HepG2 (cell line): ENCODE results near the gene SMOC1. TPM values are rescaled to one million over a fixed set of nuclear protein-coding genes. Genes with fewer than 3 reads are reported as not detected.

Experiments
- ATF4 ChIP-seq, 2 experiments: fragments of 450-650 bp in 1 of 2; sonication (generic) in 1 of 2; formaldehyde crosslinking; IDR thresholded peaks; 2 replicates each; pipeline versions ENCODE4 v1.5.0 to v1.8.0; 2020 to 2022; ENCODE audit warnings: mild to moderate bottlenecking in 1 of 2, missing genetic modification reagents in 1 of 2
- ATF6 ChIP-seq: sonication (generic); formaldehyde crosslinking; conservative IDR thresholded peaks from 2 replicates; pipeline ENCODE4 v1.4.0; 2020; ENCODE audit warnings: missing genetic modification reagents
- BHLHE40 ChIP-seq: IDR thresholded peaks from 2 replicates; pipeline ENCODE4 v1.6.1; 2011; ENCODE audit warnings: low read length, improper control_type of control experiment
- HOXA5 ChIP-seq: sonication (generic); formaldehyde crosslinking; IDR thresholded peaks from 2 replicates; pipeline ENCODE4 v1.4.0; 2020; ENCODE audit warnings: missing genetic modification reagents
- KDM5A ChIP-seq: fragments of 200-600 bp; sonication (generic); IDR thresholded peaks from 2 replicates; pipeline ENCODE4 v1.7.0; 2018; ENCODE audit warnings: antibody characterized with exemption, mild to moderate bottlenecking, low read length, borderline replicate concordance
- RAD21 ChIP-seq: fragments of 450-650 bp; formaldehyde crosslinking; IDR thresholded peaks from 2 replicates; pipeline ENCODE4 v1.5.0; 2020; ENCODE audit warnings: mild to moderate bottlenecking
- RBFOX2 ChIP-seq: fragments of 200-400 bp; formaldehyde crosslinking; IDR thresholded peaks from 2 replicates; pipeline ENCODE4 v1.6.1; 2017; ENCODE audit warnings: low read depth, mild to moderate bottlenecking, low read length
- SP2 ChIP-seq: sonication (generic); formaldehyde crosslinking; IDR thresholded peaks from 2 replicates; pipeline ENCODE4 v1.5.1; 2020; ENCODE audit warnings: mild to moderate bottlenecking, missing genetic modification reagents
- STAT6 ChIP-seq: sonication (generic); formaldehyde crosslinking; IDR thresholded peaks from 2 replicates; pipeline ENCODE4 v1.4.0; 2020; ENCODE audit warnings: missing genetic modification reagents, mild to moderate bottlenecking, borderline replicate concordance
- ZFP90 ChIP-seq: sonication (generic); formaldehyde crosslinking; IDR thresholded peaks from 2 replicates; pipeline ENCODE4 v1.8.0; 2022; ENCODE audit warnings: missing genetic modification reagents, mild to moderate bottlenecking, inconsistent platforms, borderline replicate concordance
- ZMYM4 ChIP-seq: sonication (generic); formaldehyde crosslinking; IDR thresholded peaks from 2 replicates; pipeline ENCODE4 v1.8.1; 2023; ENCODE audit warnings: mild to moderate bottlenecking, missing genetic modification reagents
- ZNF441 ChIP-seq: sonication (generic); formaldehyde crosslinking; IDR thresholded peaks from 2 replicates; pipeline ENCODE4 v1.7.0; 2021; ENCODE audit warnings: missing genetic modification reagents, borderline replicate concordance
- ZSCAN12 ChIP-seq: sonication (generic); formaldehyde crosslinking; IDR thresholded peaks from 2 replicates; pipeline ENCODE4 v1.9.0; 2021; ENCODE audit warnings: mild to moderate bottlenecking, missing genetic modification reagents
- polyA plus RNA-seq, 8 experiments: library from polyadenylated mRNA; depleted of rRNA in 3 of 8; stranded (reverse) in 7 of 8; unstranded in 1 of 8; fragments of >200 nt; fragmentation: Illumina TruSeq in 4 of 8; extraction: Trizol in 4 of 8; gene quantifications; 2 replicates each; pipeline versions ENCODE4 v1.2.1 to v1.2.3, GENCODE V29; 2011 to 2016; ENCODE audit warnings: low read depth in 4 of 8, missing spikeins in 1 of 8, mixed read lengths in 1 of 8; ENCODE audit not compliant: insufficient read depth in 1 of 8
- total RNA-seq, 5 experiments: library from RNA; depleted of rRNA; stranded (reverse); fragments of >200 nt; fragmentation: Illumina TruSeq; extraction: Trizol; gene quantifications; 2 replicates each; pipeline ENCODE4 v1.2.3, GENCODE V29; 2016; ENCODE audit warnings: low read depth in 1 of 5
- TF ChIP-seq, protein P1 (sequence below): sonication (generic); formaldehyde crosslinking; conservative IDR thresholded peaks from 2 replicates; pipeline ENCODE4 v1.4.0; 2020; ENCODE audit warnings: mild to moderate bottlenecking, missing genetic modification reagents, moderate library complexity
- TF ChIP-seq, protein P2 (sequence below): sonication (generic); formaldehyde crosslinking; IDR thresholded peaks from 2 replicates; pipeline ENCODE4 v1.4.0; 2020; ENCODE audit warnings: mild to moderate bottlenecking, missing genetic modification reagents

The SMOC1 gene
- total and polyA plus RNA-seq, 2 of the 13 experiments (the other 11 are each of a cell fraction or from before 2014, with no cell fraction given), result 17.8 to 35.6 TPM

DNA sequence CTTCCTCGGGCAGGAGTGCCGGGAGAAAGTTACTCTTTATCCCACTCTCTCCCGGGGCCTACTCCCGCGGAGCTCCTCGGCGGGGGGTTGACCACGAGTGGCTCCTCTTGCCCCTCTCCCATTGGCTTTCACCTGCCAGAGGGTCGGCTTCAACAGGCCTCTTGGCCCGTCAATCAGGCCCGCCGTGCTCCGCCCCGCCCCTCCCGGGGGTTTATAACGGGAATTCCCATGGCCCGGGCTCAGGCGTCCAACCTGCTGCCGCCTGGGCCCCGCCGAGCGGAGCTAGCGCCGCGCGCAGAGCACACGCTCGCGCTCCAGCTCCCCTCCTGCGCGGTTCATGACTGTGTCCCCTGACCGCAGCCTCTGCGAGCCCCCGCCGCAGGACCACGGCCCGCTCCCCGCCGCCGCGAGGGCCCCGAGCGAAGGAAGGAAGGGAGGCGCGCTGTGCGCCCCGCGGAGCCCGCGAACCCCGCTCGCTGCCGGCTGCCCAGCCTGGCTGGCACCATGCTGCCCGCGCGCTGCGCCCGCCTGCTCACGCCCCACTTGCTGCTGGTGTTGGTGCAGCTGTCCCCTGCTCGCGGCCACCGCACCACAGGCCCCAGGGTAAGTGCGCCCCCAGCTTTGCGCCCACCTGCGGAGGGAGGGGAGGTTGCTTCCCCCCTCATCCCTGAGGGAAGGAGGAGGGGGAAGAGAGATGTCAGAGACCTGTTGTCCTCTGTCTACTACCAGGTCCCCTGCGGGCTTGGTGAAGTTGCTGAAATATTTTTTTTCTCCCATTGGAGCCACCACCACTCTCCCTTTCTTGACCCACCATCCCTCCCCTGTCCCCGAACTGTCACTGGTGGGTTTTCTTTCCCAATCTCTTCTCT is at the start of gene SMOC1 (continued):
- TF ChIP-seq ZFP90 (CRISPR knock-in tag) (peak; percentile 12; the same call in 1 of the 2 replicates), ZMYM4 (CRISPR knock-in tag) (peak; percentile 91), RAD21 (CRISPR knock-in tag) (peak; percentile 65), RBFOX2 (peak; percentile 98), ZNF441 (CRISPR knock-in tag) (peak; percentile 71; the same call in 1 of the 2 replicates), ATF6 (CRISPR knock-in tag) (no peak), SP2 (CRISPR knock-in tag) (peak; percentile 94), STAT6 (CRISPR knock-in tag) (no peak), ZSCAN12 (CRISPR knock-in tag) (peak; percentile 67; the same call in 1 of the 2 replicates), HOXA5 (CRISPR knock-in tag) (peak; percentile 86), KDM5A (no peak), BHLHE40 (no peak), ATF4 (CRISPR knock-in tag; IDR thresholded peaks at IDR 0.05) (0 out of 4 replicates have a peak, but pooled peaks of 1 of the 2 experiments have one; percentile 8)
- TF ChIP-seq, protein P1, sequence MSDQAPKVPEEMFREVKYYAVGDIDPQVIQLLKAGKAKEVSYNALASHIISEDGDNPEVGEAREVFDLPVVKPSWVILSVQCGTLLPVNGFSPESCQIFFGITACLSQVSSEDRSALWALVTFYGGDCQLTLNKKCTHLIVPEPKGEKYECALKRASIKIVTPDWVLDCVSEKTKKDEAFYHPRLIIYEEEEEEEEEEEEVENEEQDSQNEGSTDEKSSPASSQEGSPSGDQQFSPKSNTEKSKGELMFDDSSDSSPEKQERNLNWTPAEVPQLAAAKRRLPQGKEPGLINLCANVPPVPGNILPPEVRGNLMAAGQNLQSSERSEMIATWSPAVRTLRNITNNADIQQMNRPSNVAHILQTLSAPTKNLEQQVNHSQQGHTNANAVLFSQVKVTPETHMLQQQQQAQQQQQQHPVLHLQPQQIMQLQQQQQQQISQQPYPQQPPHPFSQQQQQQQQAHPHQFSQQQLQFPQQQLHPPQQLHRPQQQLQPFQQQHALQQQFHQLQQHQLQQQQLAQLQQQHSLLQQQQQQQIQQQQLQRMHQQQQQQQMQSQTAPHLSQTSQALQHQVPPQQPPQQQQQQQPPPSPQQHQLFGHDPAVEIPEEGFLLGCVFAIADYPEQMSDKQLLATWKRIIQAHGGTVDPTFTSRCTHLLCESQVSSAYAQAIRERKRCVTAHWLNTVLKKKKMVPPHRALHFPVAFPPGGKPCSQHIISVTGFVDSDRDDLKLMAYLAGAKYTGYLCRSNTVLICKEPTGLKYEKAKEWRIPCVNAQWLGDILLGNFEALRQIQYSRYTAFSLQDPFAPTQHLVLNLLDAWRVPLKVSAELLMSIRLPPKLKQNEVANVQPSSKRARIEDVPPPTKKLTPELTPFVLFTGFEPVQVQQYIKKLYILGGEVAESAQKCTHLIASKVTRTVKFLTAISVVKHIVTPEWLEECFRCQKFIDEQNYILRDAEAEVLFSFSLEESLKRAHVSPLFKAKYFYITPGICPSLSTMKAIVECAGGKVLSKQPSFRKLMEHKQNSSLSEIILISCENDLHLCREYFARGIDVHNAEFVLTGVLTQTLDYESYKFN (CRISPR knock-in tag), result no peak; the same call in 1 of the 2 replicates
- TF ChIP-seq, protein P2, sequence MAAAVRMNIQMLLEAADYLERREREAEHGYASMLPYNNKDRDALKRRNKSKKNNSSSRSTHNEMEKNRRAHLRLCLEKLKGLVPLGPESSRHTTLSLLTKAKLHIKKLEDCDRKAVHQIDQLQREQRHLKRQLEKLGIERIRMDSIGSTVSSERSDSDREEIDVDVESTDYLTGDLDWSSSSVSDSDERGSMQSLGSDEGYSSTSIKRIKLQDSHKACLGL (CRISPR knock-in tag), result 0 out of 2 replicates have a peak, but pooled peaks have one; percentile 42
